ENCODE data around the gene PDE6C.

PDE6C gene

GRCh38 chr10:93710333-93710909, 98.1 kb downstream of the PDE6C start:
- H3K36me3 ChIP-seq = no peaks in the 10 kb centered on the region
- no peak overlapping the region for H3K27ac ChIP-seq
- no peaks in the 10 kb centered on the region for H3K27me3 ChIP-seq
- no peaks in the 10 kb centered on the region for H3K4me1 ChIP-seq
- TF ChIP-seq, protein P1, sequence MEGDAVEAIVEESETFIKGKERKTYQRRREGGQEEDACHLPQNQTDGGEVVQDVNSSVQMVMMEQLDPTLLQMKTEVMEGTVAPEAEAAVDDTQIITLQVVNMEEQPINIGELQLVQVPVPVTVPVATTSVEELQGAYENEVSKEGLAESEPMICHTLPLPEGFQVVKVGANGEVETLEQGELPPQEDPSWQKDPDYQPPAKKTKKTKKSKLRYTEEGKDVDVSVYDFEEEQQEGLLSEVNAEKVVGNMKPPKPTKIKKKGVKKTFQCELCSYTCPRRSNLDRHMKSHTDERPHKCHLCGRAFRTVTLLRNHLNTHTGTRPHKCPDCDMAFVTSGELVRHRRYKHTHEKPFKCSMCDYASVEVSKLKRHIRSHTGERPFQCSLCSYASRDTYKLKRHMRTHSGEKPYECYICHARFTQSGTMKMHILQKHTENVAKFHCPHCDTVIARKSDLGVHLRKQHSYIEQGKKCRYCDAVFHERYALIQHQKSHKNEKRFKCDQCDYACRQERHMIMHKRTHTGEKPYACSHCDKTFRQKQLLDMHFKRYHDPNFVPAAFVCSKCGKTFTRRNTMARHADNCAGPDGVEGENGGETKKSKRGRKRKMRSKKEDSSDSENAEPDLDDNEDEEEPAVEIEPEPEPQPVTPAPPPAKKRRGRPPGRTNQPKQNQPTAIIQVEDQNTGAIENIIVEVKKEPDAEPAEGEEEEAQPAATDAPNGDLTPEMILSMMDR (IDR thresholded peaks at IDR 0.05) = no peak
- H3K9me3 ChIP-seq = no peaks in the 10 kb centered on the region
- intact Hi-C loops (cut with DNase I; ENCODE audit: low total_unique reads) = no loop called here
- DNase-seq = no peak
- H3K4me3 ChIP-seq = no peak overlapping the region

DNA sequence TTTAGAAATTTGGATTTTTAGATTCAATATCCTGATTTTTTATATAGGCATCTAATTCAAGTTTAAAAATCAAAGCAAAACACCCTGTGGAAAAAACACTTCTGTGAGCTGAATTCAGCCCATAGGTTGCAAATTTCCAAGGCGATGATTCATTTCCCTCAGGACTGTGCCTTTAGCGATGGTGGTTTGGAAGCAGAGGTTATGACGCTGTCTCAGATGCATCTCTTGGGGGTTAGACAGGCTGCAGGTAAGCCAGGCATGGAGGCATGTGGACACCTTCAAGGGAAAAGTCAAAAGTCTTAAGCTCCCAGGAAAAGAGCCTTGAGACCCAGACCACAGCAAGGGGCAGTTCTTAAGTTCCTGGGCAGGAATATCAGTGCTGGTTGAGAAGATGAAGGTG, 99.6 kb downstream of the PDE6C start:
- Histone ChIP-seq H3K4me3 (no peak overlapping the region), H3K4me1 (no peaks in the 10 kb centered on the region), H3K9me3 (no peaks in the 10 kb centered on the region), H3K27ac (no peak overlapping the region), H3K36me3 (no peaks in the 10 kb centered on the region), H3K27me3 (no peaks in the 10 kb centered on the region)
- DNase-seq = no peak
- intact Hi-C loops (cut with DNase I; ENCODE audit: low total_unique reads) = no loop called here
- TF ChIP-seq, protein P1 (IDR thresholded peaks at IDR 0.05) = no peak

GRCh38 chr10:93712593-93712992, 100.3 kb downstream of the PDE6C start:
- no peaks in the 10 kb centered on the region for H3K36me3 ChIP-seq
- no peaks in the 10 kb centered on the region for H3K4me1 ChIP-seq
- H3K27ac ChIP-seq = no peak overlapping the region
- H3K4me3 ChIP-seq = no peak overlapping the region
- no peaks in the 10 kb centered on the region for H3K9me3 ChIP-seq
- TF ChIP-seq, protein P1 (IDR thresholded peaks at IDR 0.05) = no peak
- DNase-seq = no peak
- H3K27me3 ChIP-seq = no peaks in the 10 kb centered on the region
- intact Hi-C loops (cut with DNase I; ENCODE audit: low total_unique reads) = no loop called here

- Histone ChIP-seq H3K27ac (no peak overlapping the region), H3K9me3 (no peaks in the 10 kb centered on the region), H3K36me3 (no peaks in the 10 kb centered on the region), H3K27me3 (no peaks in the 10 kb centered on the region), H3K4me1 (no peaks in the 10 kb centered on the region), H3K4me3 (no peak overlapping the region)
- no peak for DNase-seq
- intact Hi-C loops (cut with DNase I; ENCODE audit: low total_unique reads) = no loop called here
- TF ChIP-seq, protein P1 (IDR thresholded peaks at IDR 0.05) = no peak
Observed at GRCh38 chr10:93715345-93715744, 103.0 kb downstream of the PDE6C start.
